Hepatic stellate cell (primary cell): ENCODE results near the gene SNAI3.

Experiments
- DNase-seq: peaks from one replicate; pipeline ENCODE4 v3.0.0; 2011; ENCODE audit warnings: low spot score

Gene SNAI3

GRCh38 chr16:88721236-88721635 is 34.9 kb upstream of the SNAI3 start:
- no peak for DNase-seq

- no peak for DNase-seq
Measured at GRCh38 chr16:88720396-88720970, 34.2 kb upstream of the SNAI3 start.

- no peak for DNase-seq
Measured at GRCh38 chr16:88719933-88720296, 33.6 kb upstream of the SNAI3 start.

- DNase-seq, result no peak
Measured at GRCh38 chr16:88719267-88719932, 33.1 kb upstream of the SNAI3 start.

- no peak for DNase-seq
Measured at GRCh38 chr16:88718178-88718577, 31.9 kb upstream of the SNAI3 start.

GRCh38 chr16:88716601-88717001 is 30.3 kb upstream of the SNAI3 start:
- DNase-seq, result no peak

- DNase-seq, result no peak
Measured at GRCh38 chr16:88716201-88716600, 29.9 kb upstream of the SNAI3 start.

GRCh38 chr16:88715312-88716190 is 29.2 kb upstream of the SNAI3 start:
- DNase-seq, result no peak

GRCh38 chr16:88714420-88715302 is 28.4 kb upstream of the SNAI3 start:
- DNase-seq, result no peak

GRCh38 chr16:88713568-88714419 is 27.5 kb upstream of the SNAI3 start:
- no peak for DNase-seq

GRCh38 chr16:88713054-88713453 is 26.7 kb upstream of the SNAI3 start:
- DNase-seq, result no peak

- DNase-seq, result no peak
Measured at GRCh38 chr16:88712362-88712979, 26.2 kb upstream of the SNAI3 start.

- no peak for DNase-seq
Measured at GRCh38 chr16:88711750-88712340, 25.5 kb upstream of the SNAI3 start.

GRCh38 chr16:88710556-88710955 is 24.2 kb upstream of the SNAI3 start:
- no peak for DNase-seq

- no peak for DNase-seq
Measured at GRCh38 chr16:88706965-88707826, 20.9 kb upstream of the SNAI3 start.

GRCh38 chr16:88706229-88706964 is 20.1 kb upstream of the SNAI3 start, which contains the start of the genes CTU2 and RNF166:
Gene CTU2 (plus strand): TSS chr16:88706503. CDS start chr16:88706531, 28 bp downstream.
Gene RNF166 (minus strand): TSS chr16:88706408. CDS start chr16:88706325, 83 bp downstream.
- peak; percentile 98 for DNase-seq

GRCh38 chr16:88705801-88706228 is 19.5 kb upstream of the SNAI3 start:
- peak; percentile 47 for DNase-seq

- peak; percentile 47 for DNase-seq
Measured at GRCh38 chr16:88705076-88705684, 18.9 kb upstream of the SNAI3 start.
